Hematopoietic multipotent progenitor cell treated with erythropoietin and hydrocortisone succinate and interleukin-3 and kit ligand, for 17 days (in vitro differentiated cells): ENCODE results near the gene GHRL.
"Not testable (repeated sequence)": the region's sequence is repeated elsewhere in the genome, so short reads cannot be mapped to it uniquely, and the experiment has no call there.

Experiments used
- DNase-seq: peaks from one replicate; pipeline ENCODE4 v3.0.0-alpha.2; 2015; ENCODE audit warnings: low spot score

Gene GHRL

GRCh38 chr3:10298064-10298463 is 5.3 kb upstream of the GHRL start:
- not testable (repeated sequence) for DNase-seq

- DNase-seq: no peak
Measured at GRCh38 chr3:10294030-10294586, 1.4 kb upstream of the GHRL start.

- no peak for DNase-seq
Measured at GRCh38 chr3:10291641-10292040, 1.1 kb downstream of the GHRL start.

- DNase-seq: no peak
Measured at GRCh38 chr3:10290481-10291176, 2.1 kb downstream of the GHRL start.

- no peak for DNase-seq
Measured at GRCh38 chr3:10289787-10290355, 2.9 kb downstream of the GHRL start.

- DNase-seq: no peak
Measured at GRCh38 chr3:10289077-10289476, 3.7 kb downstream of the GHRL start.

GRCh38 chr3:10288575-10288960 is 4.2 kb downstream of the GHRL start:
- DNase-seq: no peak

- DNase-seq: no peak
Measured at GRCh38 chr3:10287936-10288574, 4.7 kb downstream of the GHRL start.

GRCh38 chr3:10286596-10287295 is 6.0 kb downstream of the GHRL start:
- peak; percentile 47 for DNase-seq

GRCh38 chr3:10286133-10286524 is 6.6 kb downstream of the GHRL start:
- no peak for DNase-seq

- DNase-seq: no peak
Measured at GRCh38 chr3:10285272-10286132, 7.2 kb downstream of the GHRL start.

- no peak for DNase-seq
Measured at GRCh38 chr3:10284496-10284895, 8.3 kb downstream of the GHRL start.

- DNase-seq: no peak
Measured at GRCh38 chr3:10283638-10284037, 9.1 kb downstream of the GHRL start.

- no peak for DNase-seq
Measured at GRCh38 chr3:10281951-10282350, 10.8 kb downstream of the GHRL start.

- no peak for DNase-seq
Measured at GRCh38 chr3:10280571-10280970, 12.2 kb downstream of the GHRL start.

- DNase-seq: peak; percentile 46
Measured at GRCh38 chr3:10280177-10280529, 12.6 kb downstream of the GHRL start.

- no peak for DNase-seq
Measured at GRCh38 chr3:10279384-10280176, 13.2 kb downstream of the GHRL start.

- no peak for DNase-seq
Measured at GRCh38 chr3:10278501-10278900, 14.2 kb downstream of the GHRL start.

GRCh38 chr3:10277115-10277625 is 15.6 kb downstream of the GHRL start:
- no peak for DNase-seq

GRCh38 chr3:10274601-10275000 is 18.1 kb downstream of the GHRL start:
- DNase-seq: no peak
